Panc1 (cell line): ENCODE data around the gene TTC38.

Experiments
- CTCF ChIP-seq: fragments of 450-650 bp; IDR thresholded peaks from 2 replicates; pipeline ENCODE4 v1.5.1; 2017; ENCODE audit warnings: mild to moderate bottlenecking
- POLR2AphosphoS5 ChIP-seq: IDR thresholded peaks from 2 replicates; pipeline ENCODE4 v1.6.1; 2012; ENCODE audit warnings: mild to moderate bottlenecking, low read depth, low read length, moderate library complexity
- TCF7L2 ChIP-seq: IDR thresholded peaks from 2 replicates; pipeline ENCODE4 v1.6.1; 2011; ENCODE audit warnings: mild to moderate bottlenecking, low read depth, low read length, inconsistent platforms
- TF ChIP-seq, protein P1 (sequence below), 2 experiments: IDR thresholded peaks; 2 replicates each; pipeline ENCODE4 v1.6.1; 2011 to 2012; ENCODE audit warnings: low read depth in 2 of 2, control low read depth in 1 of 2, low read length in 1 of 2, mild to moderate bottlenecking in 1 of 2, moderate library complexity in 1 of 2; ENCODE audit not compliant: insufficient read depth in 1 of 2

- TF ChIP-seq, protein P1, sequence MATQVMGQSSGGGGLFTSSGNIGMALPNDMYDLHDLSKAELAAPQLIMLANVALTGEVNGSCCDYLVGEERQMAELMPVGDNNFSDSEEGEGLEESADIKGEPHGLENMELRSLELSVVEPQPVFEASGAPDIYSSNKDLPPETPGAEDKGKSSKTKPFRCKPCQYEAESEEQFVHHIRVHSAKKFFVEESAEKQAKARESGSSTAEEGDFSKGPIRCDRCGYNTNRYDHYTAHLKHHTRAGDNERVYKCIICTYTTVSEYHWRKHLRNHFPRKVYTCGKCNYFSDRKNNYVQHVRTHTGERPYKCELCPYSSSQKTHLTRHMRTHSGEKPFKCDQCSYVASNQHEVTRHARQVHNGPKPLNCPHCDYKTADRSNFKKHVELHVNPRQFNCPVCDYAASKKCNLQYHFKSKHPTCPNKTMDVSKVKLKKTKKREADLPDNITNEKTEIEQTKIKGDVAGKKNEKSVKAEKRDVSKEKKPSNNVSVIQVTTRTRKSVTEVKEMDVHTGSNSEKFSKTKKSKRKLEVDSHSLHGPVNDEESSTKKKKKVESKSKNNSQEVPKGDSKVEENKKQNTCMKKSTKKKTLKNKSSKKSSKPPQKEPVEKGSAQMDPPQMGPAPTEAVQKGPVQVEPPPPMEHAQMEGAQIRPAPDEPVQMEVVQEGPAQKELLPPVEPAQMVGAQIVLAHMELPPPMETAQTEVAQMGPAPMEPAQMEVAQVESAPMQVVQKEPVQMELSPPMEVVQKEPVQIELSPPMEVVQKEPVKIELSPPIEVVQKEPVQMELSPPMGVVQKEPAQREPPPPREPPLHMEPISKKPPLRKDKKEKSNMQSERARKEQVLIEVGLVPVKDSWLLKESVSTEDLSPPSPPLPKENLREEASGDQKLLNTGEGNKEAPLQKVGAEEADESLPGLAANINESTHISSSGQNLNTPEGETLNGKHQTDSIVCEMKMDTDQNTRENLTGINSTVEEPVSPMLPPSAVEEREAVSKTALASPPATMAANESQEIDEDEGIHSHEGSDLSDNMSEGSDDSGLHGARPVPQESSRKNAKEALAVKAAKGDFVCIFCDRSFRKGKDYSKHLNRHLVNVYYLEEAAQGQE (IDR thresholded peaks at IDR 0.05; ENCODE audit: insufficient read depth in 1 of 2, low read depth in 2 of 2, low read length in 1 of 2), result no peak
- TF ChIP-seq CTCF (no peak), POLR2AphosphoS5 (no peak), TCF7L2 (no peak)
Observed at GRCh38 chr22:46286006-46286405, 18.2 kb downstream of the TTC38 start.
